ENCODE results near the gene R3HDM1. TPM values are rescaled to one million over a fixed set of nuclear protein-coding genes. Genes with fewer than 3 reads are reported as not detected.
"Not testable (repeated sequence)": the region's sequence is repeated elsewhere in the genome, so short reads cannot be mapped to it uniquely, and the experiment has no call there.

The R3HDM1 gene
- total RNA-seq, 2 experiments from 2014 or later = 47.5 to 57.3 TPM

- ATAC-seq, CTCF ChIA-PET: not testable (repeated sequence)
These were observed 183.8 kb downstream of the R3HDM1 start for GRCh38 chr2:135715086-135715485.

GRCh38 chr2:135728064-135728743 lies 196.9 kb downstream of the R3HDM1 start:
- DNase-seq = no peak
- no peak for ATAC-seq
- Mint-ChIP-seq H3K4me3 (no peak overlapping the region), H3K9me3 (ENCODE audit: low read depth) (no peaks in the 10 kb centered on the region), H3K4me1 (no peaks in the 10 kb centered on the region), H3K36me3 (peaks cover 18% of the 10 kb centered on the region), H3K27ac (no peak overlapping the region), H3K27me3 (no peaks in the 10 kb centered on the region)
- CTCF ChIA-PET = no interaction called here

More at GRCh38 chr2:135715086-135715485, 183.8 kb downstream of the R3HDM1 start:
- not testable (repeated sequence) for H3K27me3 Mint-ChIP-seq; DNase-seq; H3K27ac Mint-ChIP-seq; H3K9me3 Mint-ChIP-seq (ENCODE audit: low read depth); H3K4me1 Mint-ChIP-seq; H3K4me3 Mint-ChIP-seq
- H3K36me3 Mint-ChIP-seq = peaks cover 18% of the 10 kb centered on the region

- Mint-ChIP-seq H3K4me1 (no peaks in the 10 kb centered on the region), H3K9me3 (ENCODE audit: low read depth) (no peaks in the 10 kb centered on the region), H3K27ac (no peak overlapping the region), H3K27me3 (no peaks in the 10 kb centered on the region), H3K4me3 (no peak overlapping the region), H3K36me3 (no peaks in the 10 kb centered on the region)
- DNase-seq = no peak
- ATAC-seq = no peak
- CTCF ChIA-PET = interaction anchor here (0.8 to 1.2 kb wide), 2 partner anchors 8 to 29 kb away, joined by 3 to 4 read pairs; no protein-coding TSS in a partner anchor
These were observed 201.3 kb downstream of the R3HDM1 start for GRCh38 chr2:135732561-135732960.

GRCh38 chr2:135733045-135733444 lies 201.8 kb downstream of the R3HDM1 start:
- ATAC-seq (no peak), DNase-seq (no peak)
- H3K9me3 Mint-ChIP-seq (ENCODE audit: low read depth) = no peaks in the 10 kb centered on the region
- H3K27ac Mint-ChIP-seq = no peak overlapping the region
- H3K4me3 Mint-ChIP-seq = no peak overlapping the region
- H3K27me3 Mint-ChIP-seq = no peaks in the 10 kb centered on the region
- no peaks in the 10 kb centered on the region for H3K36me3 Mint-ChIP-seq
- H3K4me1 Mint-ChIP-seq = no peaks in the 10 kb centered on the region
- CTCF ChIA-PET = no interaction called here

- H3K4me1 Mint-ChIP-seq = peaks cover 4% of the 10 kb centered on the region
- no peaks in the 10 kb centered on the region for H3K9me3 Mint-ChIP-seq (ENCODE audit: low read depth)
- CTCF ChIA-PET = no interaction called here
- H3K4me3 Mint-ChIP-seq = no peak overlapping the region
- no peak overlapping the region for H3K27ac Mint-ChIP-seq
- ATAC-seq (no peak), DNase-seq (no peak)
- H3K27me3 Mint-ChIP-seq = no peaks in the 10 kb centered on the region
- no peaks in the 10 kb centered on the region for H3K36me3 Mint-ChIP-seq
These were observed 205.3 kb downstream of the R3HDM1 start for GRCh38 chr2:135736546-135736945.

GRCh38 chr2:135740206-135740605 lies 208.9 kb downstream of the R3HDM1 start:
- Mint-ChIP-seq H3K27ac (no peak overlapping the region), H3K27me3 (no peaks in the 10 kb centered on the region), H3K36me3 (peaks cover 15% of the 10 kb centered on the region), H3K4me1 (peaks cover 18% of the 10 kb centered on the region), H3K9me3 (ENCODE audit: low read depth) (no peaks in the 10 kb centered on the region), H3K4me3 (no peak overlapping the region)
- CTCF ChIA-PET = interaction anchor here (0.9 to 1.7 kb wide), 3 partner anchors 8 to 53 kb away, joined by 3 to 6 read pairs (median 4); no protein-coding TSS in a partner anchor
- DNase-seq (no peak), ATAC-seq (no peak)

- H3K4me3 Mint-ChIP-seq = peak overlapping the region; percentile 89
- CTCF ChIA-PET = interaction anchor here (0.7 to 1.7 kb wide), 7 partner anchors 9 to 671 kb away, joined by 3 to 6 read pairs (median 3); no protein-coding TSS in a partner anchor
These were observed 209.7 kb downstream of the R3HDM1 start for GRCh38 chr2:135741043-135741394.

GRCh38 chr2:135741395-135742324 lies 210.4 kb downstream of the R3HDM1 start, which contains the start of gene UBXN4:
Gene UBXN4, plus strand, starts transcription at chr2:135741855. Its CDS starts 75 bp downstream, at chr2:135741930.
- Mint-ChIP-seq H3K27ac (peak within 1 kb of the TSS; percentile 99), H3K4me1 (peaks cover 30% of the 10 kb centered on the region)
- CTCF ChIA-PET = interaction anchor here (0.6 to 1.7 kb wide), 8 partner anchors 10 to 737 kb away, joined by 3 to 6 read pairs (median 3); no protein-coding TSS in a partner anchor

More at GRCh38 chr2:135741043-135741394, 209.7 kb downstream of the R3HDM1 start:
- no peak for DNase-seq
- Mint-ChIP-seq H3K27ac (peak overlapping the region; percentile 99), H3K4me1 (peaks cover 24% of the 10 kb centered on the region), H3K36me3 (peaks cover 17% of the 10 kb centered on the region), H3K27me3 (no peaks in the 10 kb centered on the region), H3K9me3 (ENCODE audit: low read depth) (no peaks in the 10 kb centered on the region)
- ATAC-seq = no peak

GRCh38 chr2:135742325-135742757 lies 211.1 kb downstream of the R3HDM1 start:
- Mint-ChIP-seq H3K9me3 (ENCODE audit: low read depth) (no peaks in the 10 kb centered on the region), H3K36me3 (peaks cover 26% of the 10 kb centered on the region), H3K4me3 (peak overlapping the region; percentile 89), H3K4me1 (peaks cover 32% of the 10 kb centered on the region), H3K27me3 (no peaks in the 10 kb centered on the region), H3K27ac (peak overlapping the region; percentile 99)
- CTCF ChIA-PET = interaction anchor here (0.7 to 2.9 kb wide), 4 partner anchors 13 to 738 kb away, joined by 3 to 11 read pairs (median 4); no protein-coding TSS in a partner anchor
- peak; percentile 32 for ATAC-seq
- peak; percentile 65 for DNase-seq

More at GRCh38 chr2:135741395-135742324, 210.4 kb downstream of the R3HDM1 start, which contains the start of gene UBXN4:
- ATAC-seq = peak; percentile 94
- H3K9me3 Mint-ChIP-seq (ENCODE audit: low read depth) = no peaks in the 10 kb centered on the region
- peaks cover 23% of the 10 kb centered on the region for H3K36me3 Mint-ChIP-seq
- peak; percentile 98 for DNase-seq
- H3K4me3 Mint-ChIP-seq = peak within 1 kb of the TSS; percentile 89
- no peaks in the 10 kb centered on the region for H3K27me3 Mint-ChIP-seq

GRCh38 chr2:135743860-135744259 lies 212.6 kb downstream of the R3HDM1 start:
- H3K4me3 Mint-ChIP-seq = peak overlapping the region; percentile 57
- DNase-seq (no peak), ATAC-seq (no peak)
- CTCF ChIA-PET = interaction anchor here (1.2 to 2.9 kb wide), 2 partner anchors 54 to 242 kb away, joined by 3 to 11 read pairs; partner anchors contain the start of gene DARS1
- H3K4me1 Mint-ChIP-seq = peaks cover 32% of the 10 kb centered on the region
- no peaks in the 10 kb centered on the region for H3K27me3 Mint-ChIP-seq
- H3K27ac Mint-ChIP-seq = peak overlapping the region; percentile 6
- H3K9me3 Mint-ChIP-seq (ENCODE audit: low read depth) = no peaks in the 10 kb centered on the region
- H3K36me3 Mint-ChIP-seq = peaks cover 33% of the 10 kb centered on the region

GRCh38 chr2:135744760-135745314 lies 213.6 kb downstream of the R3HDM1 start:
- Mint-ChIP-seq H3K4me1 (peaks cover 34% of the 10 kb centered on the region), H3K27ac (no peak overlapping the region), H3K27me3 (no peaks in the 10 kb centered on the region), H3K36me3 (peaks cover 41% of the 10 kb centered on the region), H3K9me3 (ENCODE audit: low read depth) (no peaks in the 10 kb centered on the region), H3K4me3 (peak overlapping the region; percentile 57)
- no peak for ATAC-seq
- CTCF ChIA-PET = interaction anchor here (1.2 to 2.9 kb wide), 3 partner anchors 14 to 741 kb away, joined by 3 to 11 read pairs (median 3); no protein-coding TSS in a partner anchor
- DNase-seq = peak; percentile 56

GRCh38 chr2:135745545-135745944 lies 214.3 kb downstream of the R3HDM1 start:
- H3K36me3 Mint-ChIP-seq = peaks cover 44% of the 10 kb centered on the region
- peaks cover 36% of the 10 kb centered on the region for H3K4me1 Mint-ChIP-seq

More at GRCh38 chr2:135745545-135745944, 214.3 kb downstream of the R3HDM1 start:
- H3K27me3 Mint-ChIP-seq = no peaks in the 10 kb centered on the region
- H3K4me3 Mint-ChIP-seq = no peak overlapping the region
- H3K27ac Mint-ChIP-seq = no peak overlapping the region
- H3K9me3 Mint-ChIP-seq (ENCODE audit: low read depth) = no peaks in the 10 kb centered on the region
- DNase-seq (no peak), ATAC-seq (no peak)
- CTCF ChIA-PET = interaction anchor here (1.2 to 2.0 kb wide), 3 partner anchors 13 to 742 kb away, joined by 3 to 5 read pairs (median 3); no protein-coding TSS in a partner anchor
